Medulla oblongata (tissue), 1 donor: ENCODE measurements around the gene ATOH7.
"Not testable (repeated sequence)": the region's sequence is repeated elsewhere in the genome, so short reads cannot be mapped to it uniquely, and the experiment has no call there.

Experiments
- DNase-seq: peaks from one replicate; pipeline ENCODE4 v3.0.0-alpha.2; 2015; ENCODE audit errors: extremely low spot score

Gene ATOH7

GRCh38 chr10:68231817-68232251, at the start of gene ATOH7:
Gene ATOH7 (minus strand): TSS chr10:68232113. CDS start chr10:68231677, 436 bp downstream.
- no peak for DNase-seq

- DNase-seq: no peak
These were observed 48.8 kb upstream of the ATOH7 start for GRCh38 chr10:68280758-68281157.

- not testable (repeated sequence) for DNase-seq
These were observed 47.2 kb upstream of the ATOH7 start for GRCh38 chr10:68278906-68279753.

DNA sequence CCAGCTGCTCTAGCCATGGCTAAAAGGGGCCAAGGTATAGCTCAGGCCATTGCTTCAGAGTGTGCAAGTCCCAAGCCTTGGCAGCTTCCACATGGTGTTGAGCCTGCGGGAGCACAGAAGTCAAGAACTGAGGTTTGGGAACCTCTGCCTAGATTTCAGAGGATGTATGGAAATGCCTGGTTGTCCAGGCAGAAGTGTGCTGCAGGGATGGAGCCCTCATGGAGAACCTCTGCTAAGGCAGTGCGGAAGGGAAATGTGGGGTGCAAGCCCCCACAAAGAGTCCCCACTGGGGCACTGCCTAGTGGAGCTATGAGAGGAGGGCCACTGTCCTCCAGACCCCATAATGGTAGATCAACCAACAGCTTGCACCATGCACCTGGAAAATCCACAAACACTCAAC, 45.9 kb upstream of the ATOH7 start:
- DNase-seq: not testable (repeated sequence)

- no peak for DNase-seq
These were observed 44.3 kb upstream of the ATOH7 start for GRCh38 chr10:68276224-68276623.

GRCh38 chr10:68275600-68276126, 43.8 kb upstream of the ATOH7 start:
- DNase-seq: no peak

DNA sequence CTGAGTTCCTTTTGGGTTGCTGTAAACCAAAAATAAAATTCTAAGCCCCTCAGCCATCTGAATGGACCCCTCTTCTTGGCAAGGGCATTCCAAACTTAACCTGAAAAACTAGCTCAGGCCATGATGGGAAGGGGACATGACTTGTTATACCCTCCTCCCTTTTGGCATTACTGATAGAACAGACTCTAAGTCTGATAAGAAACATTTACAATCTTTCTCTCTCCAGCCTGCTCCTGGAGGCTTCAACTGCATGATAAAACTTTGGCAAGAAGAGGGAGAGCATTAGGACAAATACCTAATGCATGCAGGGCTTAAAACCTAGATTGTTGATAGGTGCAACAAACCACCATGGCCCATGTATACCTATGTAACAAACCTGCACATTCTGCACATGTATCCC, 40.9 kb upstream of the ATOH7 start:
- no peak for DNase-seq

DNA sequence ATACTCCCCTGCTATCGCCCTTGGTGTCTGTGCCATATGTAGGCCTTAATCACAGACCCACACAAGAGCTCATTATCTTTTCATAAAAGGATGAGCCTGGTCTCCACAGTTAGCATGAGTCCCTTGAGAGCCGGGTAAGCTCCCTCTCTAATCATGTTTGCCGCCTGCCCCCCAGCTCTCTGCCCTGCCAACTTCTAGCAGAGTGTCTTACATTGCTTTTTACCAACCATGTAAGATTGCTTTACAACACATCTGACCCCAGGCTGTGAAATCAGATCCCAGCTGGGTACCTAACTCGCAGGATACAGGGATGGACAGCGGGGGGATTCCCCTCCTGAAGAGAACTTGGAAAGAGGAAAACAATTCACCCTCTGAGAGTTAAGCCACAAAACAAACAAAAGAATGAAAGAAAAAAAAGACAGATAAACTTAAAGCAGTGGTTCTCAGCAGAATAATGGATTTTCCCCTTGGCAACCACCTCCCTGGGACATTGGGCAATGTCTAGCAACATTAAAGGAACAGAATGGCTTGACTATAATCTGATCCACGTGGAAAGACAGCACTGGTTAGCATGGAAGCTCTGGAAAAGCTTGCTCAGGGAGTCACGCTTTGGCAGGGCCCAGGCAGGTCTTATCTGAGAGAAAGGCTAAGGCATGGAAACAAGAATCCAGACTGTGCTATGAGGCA, 39.4 kb upstream of the ATOH7 start:
- no peak for DNase-seq

DNA sequence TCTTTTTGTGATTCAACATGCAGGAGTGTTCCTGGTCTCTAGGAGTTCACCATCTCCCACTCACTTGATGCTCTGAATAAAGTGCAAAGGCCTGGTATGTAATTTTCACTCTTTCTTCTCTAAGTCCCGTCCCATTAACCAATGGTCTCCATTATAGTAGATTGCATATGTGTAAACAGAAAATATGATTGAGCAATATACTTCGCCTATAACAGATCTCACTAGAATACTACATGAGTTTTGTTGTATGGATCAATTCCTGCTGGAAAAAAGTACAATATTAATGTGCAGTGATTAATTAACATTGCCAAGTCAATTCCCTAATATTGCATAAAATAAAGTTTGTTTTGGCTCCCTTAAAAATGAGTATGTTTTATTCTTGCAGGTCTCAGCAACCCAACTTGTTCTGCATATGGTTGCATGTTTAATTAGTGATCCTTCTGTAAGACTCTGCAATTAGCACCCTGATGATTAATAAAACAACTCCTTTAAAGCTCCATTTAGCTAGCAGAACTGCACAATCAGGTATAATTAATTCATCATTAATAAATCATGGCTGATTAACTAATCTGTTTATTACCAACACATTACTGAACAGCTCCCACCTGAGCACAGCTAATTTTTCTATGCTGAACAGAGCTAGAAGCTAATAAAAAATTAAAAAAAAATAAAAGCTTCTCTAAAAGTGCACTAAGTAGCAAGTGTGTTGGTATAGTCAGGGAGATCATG, 37.8 kb upstream of the ATOH7 start:
- DNase-seq: no peak

DNA sequence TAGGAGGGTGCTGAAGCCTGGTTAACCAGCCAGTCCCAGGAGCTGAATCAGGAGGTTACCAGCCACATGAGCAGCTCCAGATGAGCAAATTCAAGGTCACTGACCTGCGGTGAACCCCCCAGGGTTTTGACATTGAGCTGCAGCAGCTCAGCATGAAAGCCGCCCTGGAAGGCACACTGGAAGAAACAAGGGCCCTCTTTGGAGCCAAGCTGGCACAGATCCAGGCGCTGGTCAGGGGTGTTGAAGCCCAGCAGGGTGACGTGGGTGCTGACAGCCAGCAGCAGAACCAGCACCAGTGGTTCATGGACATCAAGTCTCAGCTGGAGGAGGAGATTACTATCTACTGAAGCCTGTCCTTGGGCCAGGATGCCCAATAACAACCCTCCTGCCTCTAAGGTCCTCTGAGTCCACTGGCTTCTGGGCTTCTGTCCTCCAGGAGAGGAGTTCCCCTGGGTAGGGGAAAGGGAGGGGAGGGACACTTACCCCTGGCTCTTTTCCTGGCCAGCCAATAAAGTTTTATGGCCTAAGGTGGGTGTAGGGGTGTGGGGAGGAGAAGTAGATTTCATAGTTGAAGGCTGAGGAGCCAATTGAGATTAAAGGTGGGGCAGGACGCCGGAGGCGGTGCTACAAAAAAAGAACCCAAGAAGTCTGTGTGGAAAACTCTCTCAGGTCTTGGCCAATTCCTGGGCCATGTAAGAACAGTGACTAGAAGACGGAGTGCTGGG, 29.4 kb upstream of the ATOH7 start:
- peak; percentile 37 for DNase-seq

- no peak for DNase-seq
These were observed 21.4 kb upstream of the ATOH7 start for GRCh38 chr10:68253346-68253745.

GRCh38 chr10:68251625-68252495, 19.9 kb upstream of the ATOH7 start:
- DNase-seq: no peak

GRCh38 chr10:68251151-68251550, 19.2 kb upstream of the ATOH7 start:
- no peak for DNase-seq

DNA sequence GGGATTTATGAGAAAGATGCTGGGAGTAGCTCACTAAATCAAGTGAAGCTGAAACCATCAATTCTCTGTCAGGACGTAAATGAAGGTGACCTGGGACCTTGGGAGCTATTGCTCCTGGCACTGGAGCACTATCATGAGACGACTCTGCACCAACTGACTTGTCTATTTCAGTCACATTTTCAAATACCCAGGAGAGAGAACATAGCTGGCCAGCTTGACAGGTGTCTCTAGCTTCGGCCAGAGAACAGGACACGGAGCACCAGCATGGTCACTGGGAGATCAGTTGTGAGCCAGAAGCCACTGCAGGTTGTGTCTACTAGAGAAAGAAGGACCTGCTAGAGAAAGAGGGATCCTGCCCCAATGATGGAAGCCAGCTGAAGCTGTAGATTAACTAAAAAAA, 17.4 kb upstream of the ATOH7 start:
- DNase-seq: no peak

GRCh38 chr10:68247931-68248330, 16.0 kb upstream of the ATOH7 start:
- no peak for DNase-seq

DNA sequence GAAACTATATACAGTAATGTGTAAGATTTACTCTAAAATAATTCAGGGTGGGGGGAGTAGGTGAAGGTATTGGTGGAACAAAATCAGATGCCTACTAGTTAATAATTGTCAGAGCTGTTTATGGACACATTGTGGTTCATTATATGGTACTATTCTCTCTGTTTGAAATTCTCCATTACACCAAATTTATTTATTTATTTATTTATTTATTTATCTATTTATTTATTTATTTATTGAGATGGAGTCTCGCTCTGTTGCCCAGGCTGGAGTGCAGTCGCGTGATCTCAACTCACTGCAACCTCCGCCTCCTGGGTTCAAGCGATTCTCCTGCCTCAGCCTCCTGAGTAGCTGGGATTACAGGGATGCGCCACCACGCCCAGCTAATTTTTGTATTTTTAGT, 14.5 kb upstream of the ATOH7 start:
- DNase-seq: not testable (repeated sequence)

GRCh38 chr10:68242051-68242450, 10.1 kb upstream of the ATOH7 start:
- DNase-seq: no peak

GRCh38 chr10:68239596-68240150, 7.8 kb upstream of the ATOH7 start:
- DNase-seq: no peak

- no peak for DNase-seq
These were observed 7.2 kb upstream of the ATOH7 start for GRCh38 chr10:68239069-68239468.

GRCh38 chr10:68238371-68238770, 6.5 kb upstream of the ATOH7 start:
- no peak for DNase-seq
